ENCODE results near the gene KRTAP21-3.
"Not testable (repeated sequence)": the region's sequence is repeated elsewhere in the genome, so short reads cannot be mapped to it uniquely, and the experiment has no call there.

KRTAP21-3 gene

GRCh38 chr21:30718239-30718909 lies at the start of gene KRTAP21-3:
KRTAP21-3 (minus strand) TSS chr21:30718777; CDS start chr21:30718759, 18 bp downstream.
- DNase-seq: no peak

- DNase-seq: no peak
Observed at GRCh38 chr21:30760776-30761175, 42.2 kb upstream of the KRTAP21-3 start.

- DNase-seq: no peak
Observed at GRCh38 chr21:30758306-30758705, 39.7 kb upstream of the KRTAP21-3 start.

GRCh38 chr21:30755328-30755727 lies 36.8 kb upstream of the KRTAP21-3 start, which contains the start of gene KRTAP21-1:
KRTAP21-1 (minus strand) TSS chr21:30755428; CDS start chr21:30755378, 50 bp downstream.
- DNase-seq: not testable (repeated sequence)

- no peak for DNase-seq
Observed at GRCh38 chr21:30747159-30747558, 28.6 kb upstream of the KRTAP21-3 start, which contains the start of gene KRTAP21-2. KRTAP21-2 (minus strand) TSS chr21:30747259; CDS start chr21:30747202, 57 bp downstream.

GRCh38 chr21:30740462-30740861 lies 21.9 kb upstream of the KRTAP21-3 start:
- DNase-seq: no peak

- no peak for DNase-seq
Observed at GRCh38 chr21:30733026-30733425, 14.4 kb upstream of the KRTAP21-3 start.

DNA sequence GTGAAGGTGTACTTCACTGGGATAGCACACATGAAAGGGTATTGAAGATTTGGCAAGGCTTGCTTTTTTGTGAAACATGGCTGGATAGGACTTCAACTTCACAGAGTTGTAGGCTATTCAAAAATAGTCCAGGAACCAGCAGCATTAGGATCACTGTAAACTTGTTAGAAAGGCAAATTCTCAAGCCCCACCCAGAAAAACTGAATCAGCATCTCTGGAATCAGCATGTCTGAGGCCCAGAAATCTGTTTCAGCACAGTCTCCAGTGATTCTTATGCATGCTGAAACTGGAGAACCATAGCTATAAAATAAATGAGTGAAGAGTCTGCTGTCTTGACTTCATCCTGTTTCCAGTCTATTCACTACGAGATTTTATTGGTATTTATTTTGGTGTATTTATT lies 8.1 kb upstream of the KRTAP21-3 start:
- no peak for DNase-seq

DNA sequence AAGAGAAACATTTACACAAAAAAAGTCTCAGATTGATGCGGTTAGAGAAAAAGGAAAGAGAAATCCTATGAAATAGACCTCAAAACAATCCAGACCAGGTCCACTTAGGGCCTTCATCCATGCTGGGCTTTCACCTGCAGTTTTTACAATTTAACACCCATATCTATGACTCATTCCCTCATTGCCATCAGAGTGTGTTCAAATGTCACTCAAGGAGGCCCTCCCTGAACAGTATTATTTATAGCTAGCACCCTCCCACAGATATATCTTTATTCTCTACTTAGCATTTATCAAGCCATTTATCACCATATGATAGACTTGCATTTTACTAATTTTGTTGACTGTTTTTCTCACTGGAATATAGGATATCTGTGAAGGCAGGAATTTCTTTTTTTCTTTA lies 824 bp upstream of the KRTAP21-3 start:
- no peak for DNase-seq

DNA sequence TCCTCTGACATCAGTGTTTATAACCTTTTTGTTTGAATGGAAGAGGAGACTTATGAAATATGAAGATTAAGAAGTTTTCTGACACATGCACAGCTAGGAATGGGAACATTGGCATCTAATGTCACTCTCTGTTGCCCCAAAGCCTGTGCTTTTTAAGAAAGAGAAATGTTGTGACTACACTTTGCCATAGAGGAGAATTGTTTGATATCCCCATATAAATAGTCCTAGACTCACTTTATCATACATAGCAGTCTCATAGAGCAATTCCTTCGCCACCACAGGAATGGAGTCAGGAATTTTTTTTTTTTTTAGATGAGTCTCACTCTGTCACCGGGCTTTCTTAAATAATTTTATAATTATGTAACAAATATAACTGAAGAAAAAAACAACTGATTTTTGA lies 1.5 kb downstream of the KRTAP21-3 start:
- no peak for DNase-seq

DNA sequence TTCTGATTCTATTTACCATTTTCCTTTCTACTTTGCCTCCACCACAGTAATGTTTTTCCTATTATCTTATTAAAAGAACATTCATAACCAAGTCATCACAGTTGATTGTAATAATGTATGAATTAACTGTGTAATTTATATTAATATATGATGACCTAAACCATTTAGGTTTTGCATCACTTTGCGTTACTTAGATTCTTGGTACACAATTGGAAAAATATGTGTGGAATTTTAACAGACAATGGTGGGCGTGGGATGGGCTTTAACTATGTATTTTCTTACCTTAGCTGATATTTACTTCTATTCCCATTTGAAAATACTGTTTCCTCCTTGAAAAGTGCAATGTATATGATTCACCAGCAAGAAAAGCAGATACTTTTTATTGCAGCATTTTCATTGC lies 3.6 kb downstream of the KRTAP21-3 start:
- DNase-seq: no peak

GRCh38 chr21:30714456-30714855 lies 4.1 kb downstream of the KRTAP21-3 start:
- DNase-seq: no peak

DNA sequence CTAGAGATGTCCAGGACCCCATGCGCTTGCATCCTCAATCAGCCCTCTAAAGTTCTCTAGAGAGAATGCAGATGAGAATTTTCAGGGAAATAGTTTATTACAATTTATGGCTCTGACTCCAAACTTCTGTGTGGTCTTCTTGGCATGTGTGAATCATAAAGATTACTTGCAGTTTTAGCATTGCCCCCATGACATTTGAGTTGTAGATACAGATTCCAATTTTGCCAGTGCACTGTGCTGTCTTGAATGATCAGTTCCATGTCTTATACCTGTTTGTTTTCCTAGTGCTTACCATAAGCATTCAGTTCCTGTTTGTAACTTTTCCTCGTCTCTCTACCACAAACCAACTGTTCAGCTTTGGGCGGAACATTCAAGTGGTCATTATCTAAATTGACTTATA lies 4.8 kb downstream of the KRTAP21-3 start:
- no peak for DNase-seq

GRCh38 chr21:30710499-30710898 lies 8.1 kb downstream of the KRTAP21-3 start:
- no peak for DNase-seq

- no peak for DNase-seq
Observed at GRCh38 chr21:30707409-30707808, 11.2 kb downstream of the KRTAP21-3 start.

DNA sequence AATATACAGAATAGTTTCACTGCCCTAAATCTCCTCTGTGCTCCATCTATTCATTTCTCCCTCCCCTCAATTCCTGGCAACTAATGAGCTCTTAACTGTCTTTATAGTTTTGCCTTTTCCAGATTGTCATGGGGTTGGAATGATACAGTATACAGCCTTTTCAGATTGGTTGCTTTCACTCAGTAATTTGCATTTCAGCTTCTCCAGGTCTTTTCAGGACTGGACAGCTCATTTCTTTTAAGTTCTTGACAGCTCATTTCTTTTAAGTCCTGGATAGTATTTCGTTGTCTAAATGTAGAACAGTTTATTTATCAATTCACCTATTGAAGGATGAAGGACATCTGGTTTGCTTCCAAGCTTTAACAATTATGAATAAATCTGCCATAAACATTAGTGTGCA lies 22.6 kb downstream of the KRTAP21-3 start:
- DNase-seq: no peak

GRCh38 chr21:30689822-30690221 lies 28.8 kb downstream of the KRTAP21-3 start:
- DNase-seq: no peak

DNA sequence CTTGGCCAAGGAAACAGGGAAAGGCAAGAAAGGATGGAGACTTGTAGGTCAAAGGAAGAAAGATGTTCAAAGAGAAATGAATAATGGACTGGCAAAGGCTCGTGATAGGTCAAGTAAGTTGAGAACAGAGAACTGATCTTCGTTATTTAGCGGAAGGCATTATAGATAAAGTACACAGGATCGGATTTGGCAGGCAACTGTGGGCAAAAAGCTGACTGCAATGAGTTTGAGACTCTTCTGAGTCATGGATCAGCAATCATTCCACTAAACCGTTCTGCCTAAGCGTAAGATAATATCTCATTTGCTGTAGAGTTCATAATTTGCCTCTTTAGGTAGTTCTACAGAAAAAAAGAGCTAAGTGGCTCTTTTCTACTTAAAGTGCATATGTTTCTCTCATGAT lies 34.1 kb downstream of the KRTAP21-3 start:
- DNase-seq: no peak

- no peak for DNase-seq
Observed at GRCh38 chr21:30680586-30680985, 38.0 kb downstream of the KRTAP21-3 start.

GRCh38 chr21:30676737-30677136 lies 41.8 kb downstream of the KRTAP21-3 start:
- no peak for DNase-seq

DNA sequence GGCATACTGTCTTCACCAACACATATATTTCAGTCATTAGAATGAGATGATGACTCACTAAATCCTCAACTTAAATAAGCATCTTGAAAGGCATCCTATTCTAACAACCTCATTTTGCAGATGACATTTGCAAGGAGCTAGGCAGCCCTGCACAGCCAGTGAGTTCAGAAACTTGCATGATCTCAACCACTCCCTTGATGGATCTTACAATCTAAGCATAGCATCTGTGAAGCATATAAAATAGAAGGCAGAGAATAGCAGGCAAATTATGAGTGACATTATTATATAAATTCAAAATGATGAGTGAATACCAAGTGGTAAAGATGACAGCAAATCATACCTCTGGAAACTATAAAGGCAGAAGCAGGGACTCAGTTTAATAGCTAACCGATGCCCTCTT lies 44.3 kb downstream of the KRTAP21-3 start:
- DNase-seq: no peak

- no peak for DNase-seq
Observed at GRCh38 chr21:30672985-30673650, 45.5 kb downstream of the KRTAP21-3 start.

GRCh38 chr21:30668776-30669175 lies 49.8 kb downstream of the KRTAP21-3 start:
- no peak for DNase-seq

Measured in activated T-cell treated with anti-CD3 and anti-CD28 coated beads, Interleukin-2, amount 50 U/mL, for 1 hour (primary cell).